SH-SY5Y (cell line): Measurements from ENCODE around the gene FGA.

Source experiments
- GATA2 ChIP-seq: IDR thresholded peaks from 2 replicates; pipeline ENCODE4 v1.6.1; 2011; ENCODE audit warnings: mild to moderate bottlenecking, low read depth, low read length
- GATA3 ChIP-seq: IDR thresholded peaks from 2 replicates; pipeline ENCODE4 v1.6.1; 2011; ENCODE audit warnings: low read depth, mild to moderate bottlenecking, low read length, moderate library complexity

FGA gene

GRCh38 chr4:154573190-154573870 lies 17.2 kb downstream of the FGA start:
- TF ChIP-seq GATA2 (no peak), GATA3 (no peak)

GRCh38 chr4:154569584-154569983 lies 21.0 kb downstream of the FGA start:
- TF ChIP-seq GATA3 (no peak), GATA2 (no peak)

GRCh38 chr4:154569028-154569427 lies 21.5 kb downstream of the FGA start:
- TF ChIP-seq GATA3 (no peak), GATA2 (no peak)

- TF ChIP-seq GATA3 (no peak), GATA2 (no peak)
These were observed 23.8 kb downstream of the FGA start for GRCh38 chr4:154566639-154567204.

- TF ChIP-seq GATA3, result no peak
- TF ChIP-seq GATA2, result no peak
These were observed 24.8 kb downstream of the FGA start for GRCh38 chr4:154565704-154566103.

GRCh38 chr4:154564311-154564710 lies 26.2 kb downstream of the FGA start:
- no peak for TF ChIP-seq GATA3
- no peak for TF ChIP-seq GATA2

GRCh38 chr4:154562697-154563254 lies 27.8 kb downstream of the FGA start, which contains the start of gene FGB:
FGB (plus strand) TSS chr4:154563011; CDS start chr4:154563019, 8 bp downstream.
- TF ChIP-seq GATA2 (no peak), GATA3 (no peak)

GRCh38 chr4:154560824-154561231 lies 29.7 kb downstream of the FGA start:
- no peak for TF ChIP-seq GATA2
- TF ChIP-seq GATA3, result no peak

- no peak for TF ChIP-seq GATA2
- no peak for TF ChIP-seq GATA3
These were observed 30.1 kb downstream of the FGA start for GRCh38 chr4:154560419-154560801.

- TF ChIP-seq GATA3 (no peak), GATA2 (no peak)
These were observed 30.8 kb downstream of the FGA start for GRCh38 chr4:154559494-154560418.

GRCh38 chr4:154559141-154559493 lies 31.4 kb downstream of the FGA start:
- no peak for TF ChIP-seq GATA3
- no peak for TF ChIP-seq GATA2

- TF ChIP-seq GATA2 (no peak), GATA3 (no peak)
These were observed 38.5 kb downstream of the FGA start for GRCh38 chr4:154551872-154552686.
